HG03521 (cell line): ENCODE measurements around the gene IKZF2.
A peak's percentile ranks its signal among the peaks of the same experiment; 100 is the strongest.

Experiments
- ATAC-seq: cut with Tn5 transposase; IDR thresholded peaks from one replicate; pipeline ENCODE4 v1.9.1; 2021; ENCODE audit warnings: mild to moderate bottlenecking, moderate library complexity; ENCODE audit not compliant: unreplicated experiment

Gene IKZF2

GRCh38 chr2:212962691-212963090 lies 188.7 kb downstream of the IKZF2 start:
- ATAC-seq: no peak

GRCh38 chr2:212961255-212961654 lies 190.2 kb downstream of the IKZF2 start:
- ATAC-seq: no peak

DNA sequence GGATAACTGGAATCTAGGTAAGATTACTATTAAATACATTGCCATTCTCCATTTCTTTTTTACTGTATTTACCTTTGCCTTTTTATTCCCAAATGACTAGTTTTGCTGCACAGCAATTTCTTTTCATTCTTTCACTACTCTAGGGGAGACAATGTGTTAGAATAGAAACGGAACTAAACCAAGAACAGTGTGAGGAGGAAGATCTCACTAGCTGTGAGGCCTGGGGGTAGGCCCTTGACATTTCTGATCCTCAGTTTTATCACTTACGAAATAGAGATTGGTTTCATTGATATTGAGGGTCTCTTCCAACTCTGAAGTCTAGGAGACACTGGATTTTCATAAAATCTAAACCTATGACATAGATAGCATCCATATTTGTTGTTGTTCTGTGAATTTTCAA lies 191.1 kb downstream of the IKZF2 start:
- ATAC-seq: no peak

- ATAC-seq: no peak
These were observed 191.8 kb downstream of the IKZF2 start for GRCh38 chr2:212959471-212960117.

GRCh38 chr2:212958757-212959295 lies 192.6 kb downstream of the IKZF2 start:
- ATAC-seq: no peak

DNA sequence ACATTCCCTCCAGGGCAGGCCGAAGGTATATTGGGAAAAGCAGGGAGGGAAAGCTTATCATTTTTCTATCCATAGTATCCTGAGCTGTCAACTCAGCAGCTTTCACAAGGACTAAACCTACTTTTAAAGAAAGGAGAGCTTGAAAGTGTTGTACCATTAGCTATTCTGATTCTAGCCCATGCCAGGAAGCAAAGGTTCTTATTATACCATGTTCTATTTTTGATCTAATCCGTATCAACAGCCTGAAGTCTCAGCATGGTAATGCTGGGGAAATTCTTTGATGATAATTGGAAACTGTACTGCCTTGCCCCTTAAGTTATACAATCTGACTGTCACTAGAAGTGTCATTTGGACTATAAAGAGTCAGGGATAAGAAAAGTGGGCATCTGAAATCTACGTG lies 193.3 kb downstream of the IKZF2 start:
- no peak for ATAC-seq

DNA sequence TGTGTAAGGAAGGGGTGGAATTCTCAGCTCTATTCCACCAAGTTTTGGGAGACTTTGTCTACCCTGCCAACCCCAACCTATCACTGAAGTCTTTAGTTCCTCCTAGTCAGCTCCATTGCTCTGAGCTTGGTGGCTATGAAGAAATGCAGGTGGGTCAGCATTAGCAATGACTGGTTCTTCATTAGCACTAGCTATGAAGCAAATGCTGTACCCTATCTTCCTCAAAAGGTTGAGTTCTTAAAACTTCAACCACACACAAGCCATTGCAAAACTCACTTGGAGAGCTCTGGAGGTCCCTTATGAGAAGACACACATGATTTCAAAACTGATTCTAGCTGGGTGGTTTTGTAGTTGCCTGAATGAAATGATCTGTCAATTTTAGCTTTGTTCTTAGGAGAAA lies 193.8 kb downstream of the IKZF2 start:
- ATAC-seq: no peak

GRCh38 chr2:212956665-212957607 lies 194.5 kb downstream of the IKZF2 start:
- no peak for ATAC-seq

- ATAC-seq: peak; percentile 89
These were observed 198.1 kb downstream of the IKZF2 start for GRCh38 chr2:212953170-212953920.

GRCh38 chr2:212949786-212950185 lies 201.6 kb downstream of the IKZF2 start:
- no peak for ATAC-seq
